PC-3 (cell line): Measurements from ENCODE around the gene SOX6. TPM values are rescaled to one million over a fixed set of nuclear protein-coding genes. Genes with fewer than 3 reads are reported as not detected.

Source experiments
- ATAC-seq: fragments of 200-7000 bp; cut with Tn5 transposase; 2 replicates; pipeline ENCODE4 v1.9.1; 2020; ENCODE audit warnings: mild to moderate bottlenecking, moderate library complexity
- BruUV-seq: library from RNA; stranded (reverse); fragments of 400-500 nt; replicated peaks from 2 replicates; lab custom pipeline; 2021; lab: Mats Ljungman, UMichigan
- CTCF ChIA-PET: fragments of 300-600 bp; sonication (Branson Sonifier 250); formaldehyde crosslinking; loops from one replicate; lab custom pipeline; 2022; ENCODE audit warnings: antibody characterized with exemption; lab: Charles Lee
- POLR2A ChIA-PET: fragments of 300-600 bp; sonication (Branson Sonifier 250); formaldehyde crosslinking; loops from one replicate; lab custom pipeline; 2022; ENCODE audit warnings: antibody characterized with exemption; ENCODE audit not compliant: unreplicated experiment; lab: Charles Lee
- DNase-seq: peaks from one replicate; pipeline ENCODE4 v3.0.0-alpha.2; 2015
- H2AFZ ChIP-seq: fragments of 300-600 bp; sonication (generic); 2 replicates; pipeline ENCODE4 v1.6.0; 2016; ENCODE audit warnings: antibody characterized with exemption, low read length
- H3F3A ChIP-seq: fragments of 300-600 bp; sonication (generic); one replicate; pipeline ENCODE4 v1.6.0; 2017; ENCODE audit warnings: antibody characterized with exemption, low read length, control low read depth, mild to moderate bottlenecking; ENCODE audit not compliant: unreplicated experiment
- H3K27ac ChIP-seq: fragments of 300-600 bp; sonication (generic); 2 replicates; pipeline ENCODE4 v1.5.1; 2016; ENCODE audit warnings: mild to moderate bottlenecking, low read length
- H3K27me3 ChIP-seq: fragments of 300-600 bp; sonication (generic); 2 replicates; pipeline ENCODE4 v1.6.1; 2016; ENCODE audit warnings: low read length, mixed read lengths
- H3K36me3 ChIP-seq: fragments of 300-600 bp; sonication (generic); 2 replicates; pipeline ENCODE4 v1.6.1; 2016; ENCODE audit warnings: low read depth, mixed run types, low read length, mixed read lengths
- H3K4me1 ChIP-seq: fragments of 300-600 bp; sonication (generic); 2 replicates; pipeline ENCODE4 v1.5.1; 2016; ENCODE audit warnings: low read length; ENCODE audit not compliant: insufficient read depth
- H3K4me2 ChIP-seq: fragments of 300-600 bp; sonication (generic); 2 replicates; pipeline ENCODE4 v1.6.0; 2016; ENCODE audit warnings: low read length
- H3K4me3 ChIP-seq: fragments of 300-600 bp; sonication (generic); 2 replicates; pipeline ENCODE4 v1.5.1; 2016; ENCODE audit warnings: mild to moderate bottlenecking, low read length, mixed read lengths
- H3K79me2 ChIP-seq: fragments of 300-600 bp; sonication (generic); 2 replicates; pipeline ENCODE4 v1.6.1; 2017; ENCODE audit warnings: low read length, mixed read lengths
- H3K9ac ChIP-seq: fragments of 300-600 bp; sonication (generic); 2 replicates; pipeline ENCODE4 v1.6.0; 2016; ENCODE audit warnings: mild to moderate bottlenecking, low read length
- H3K9me2 ChIP-seq: fragments of 300-600 bp; sonication (generic); replicated peaks from 2 replicates; pipeline ENCODE4 v1.6.1; 2016; ENCODE audit warnings: mixed run types, low read length, mixed read lengths
- H3K9me3 ChIP-seq: fragments of 300-600 bp; sonication (generic); 2 replicates; pipeline ENCODE4 v1.6.1; 2016; ENCODE audit warnings: low read length, mixed read lengths
- H4K20me1 ChIP-seq: fragments of 300-600 bp; sonication (generic); 2 replicates; pipeline ENCODE4 v1.6.1; 2016; ENCODE audit warnings: low read length, mixed read lengths
- CTCF ChIP-seq: fragments of 300-600 bp; sonication (generic); conservative IDR thresholded peaks from 2 replicates; pipeline ENCODE4 v1.5.1; 2017; ENCODE audit warnings: antibody characterized with exemption, low read depth, mild to moderate bottlenecking, low read length
- EZH2 ChIP-seq: fragments of 300-600 bp; sonication (generic); IDR thresholded peaks from one replicate; pipeline ENCODE4 v1.6.1; 2017; ENCODE audit warnings: antibody characterized with exemption, mild to moderate bottlenecking, low read length; ENCODE audit not compliant: unreplicated experiment
- EZH2phosphoT487 ChIP-seq: fragments of 300-600 bp; sonication (generic); IDR thresholded peaks from 2 replicates; pipeline ENCODE4 v1.6.1; 2018; ENCODE audit warnings: mild to moderate bottlenecking, antibody characterized with exemption, low read length, borderline replicate concordance
- intact Hi-C: fragments of 100-400 bp; cut with micrococcal nuclease; formaldehyde crosslinking; loops from 2 replicates; pipeline ENCODE4 v1.9.0; 2023
- total RNA-seq: library from RNA; depleted of rRNA; stranded (reverse); fragments of >200 nt; gene quantifications from 2 replicates; pipeline ENCODE4 v1.2.3, GENCODE V29; 2014

SOX6 gene
- total RNA-seq, 1 experiment from 2014 or later = not detected

GRCh38 chr11:16216831-16217230, 139.5 kb downstream of the SOX6 start:
- intact Hi-C loops = no loop called here
- Histone ChIP-seq H3K4me3 (no peak overlapping the region), H3K4me1 (no peaks in the 10 kb centered on the region), H3K4me2 (no peak overlapping the region), H3K9me3 (no peaks in the 10 kb centered on the region), H3K79me2 (no peaks in the 10 kb centered on the region), H4K20me1 (no peaks in the 10 kb centered on the region), H2AFZ (no peak overlapping the region), H3K36me3 (no peaks in the 10 kb centered on the region), H3K9ac (no peak overlapping the region), H3K9me2 (no peaks in the 10 kb centered on the region), H3K27ac (no peak overlapping the region), H3K27me3 (0 out of 2 replicates have a peak, but pooled peaks cover 3% of the 10 kb centered on the region), H3F3A (no peaks in the 10 kb centered on the region)
- ATAC-seq = no peak
- TF ChIP-seq EZH2phosphoT487 (no peak), EZH2 (no peak), CTCF (no peak)
- no TSS peak for BruUV-seq
- no peak for DNase-seq
- ChIA-PET CTCF (no interaction called here), POLR2A (no interaction called here)

- Histone ChIP-seq H3K4me2 (no peak overlapping the region), H4K20me1 (no peaks in the 10 kb centered on the region), H2AFZ (no peak overlapping the region), H3K36me3 (no peaks in the 10 kb centered on the region), H3K27me3 (peaks cover 3% of the 10 kb centered on the region; the same call in 1 of the 2 replicates), H3K4me1 (no peaks in the 10 kb centered on the region), H3K79me2 (no peaks in the 10 kb centered on the region), H3K9me3 (no peaks in the 10 kb centered on the region), H3F3A (no peaks in the 10 kb centered on the region), H3K9ac (no peak overlapping the region), H3K27ac (no peak overlapping the region), H3K9me2 (no peaks in the 10 kb centered on the region), H3K4me3 (no peak overlapping the region)
- no peak for TF ChIP-seq EZH2
- TF ChIP-seq CTCF = no peak
- TF ChIP-seq EZH2phosphoT487 = no peak
- intact Hi-C loops = no loop called here
- no peak for DNase-seq
- BruUV-seq = no TSS peak
- ChIA-PET CTCF (no interaction called here), POLR2A (no interaction called here)
- no peak for ATAC-seq
Observed at GRCh38 chr11:16215352-16215751, 141.0 kb downstream of the SOX6 start.

- no peak overlapping the region for H3K27ac ChIP-seq
- no peak overlapping the region for H3K4me3 ChIP-seq
- CTCF ChIA-PET = no interaction called here
- no peaks in the 10 kb centered on the region for H3K79me2 ChIP-seq
- no TSS peak for BruUV-seq
- no peaks in the 10 kb centered on the region; the same call in 1 of the 2 replicates for H3K27me3 ChIP-seq
- no peaks in the 10 kb centered on the region for H3F3A ChIP-seq
- intact Hi-C loops = no loop called here
- TF ChIP-seq CTCF (no peak), EZH2phosphoT487 (no peak), EZH2 (no peak)
- H4K20me1 ChIP-seq = no peaks in the 10 kb centered on the region
- no peak overlapping the region for H2AFZ ChIP-seq
- ATAC-seq (no peak), DNase-seq (no peak)
- no peaks in the 10 kb centered on the region for H3K9me2 ChIP-seq
- H3K9ac ChIP-seq = no peak overlapping the region
- H3K4me2 ChIP-seq = no peak overlapping the region
- POLR2A ChIA-PET = no interaction called here
- H3K4me1 ChIP-seq = no peaks in the 10 kb centered on the region
- H3K36me3 ChIP-seq = no peaks in the 10 kb centered on the region
- H3K9me3 ChIP-seq = no peaks in the 10 kb centered on the region
Observed at GRCh38 chr11:16211407-16211806, 144.9 kb downstream of the SOX6 start.
